MV-4-11 (cell line): ENCODE measurements around the gene ZSWIM4.

Source experiments
- DNase-seq: peaks from one replicate; lab custom pipeline; 2025; lab: John Stamatoyannopoulos, UW

ZSWIM4 gene

DNA sequence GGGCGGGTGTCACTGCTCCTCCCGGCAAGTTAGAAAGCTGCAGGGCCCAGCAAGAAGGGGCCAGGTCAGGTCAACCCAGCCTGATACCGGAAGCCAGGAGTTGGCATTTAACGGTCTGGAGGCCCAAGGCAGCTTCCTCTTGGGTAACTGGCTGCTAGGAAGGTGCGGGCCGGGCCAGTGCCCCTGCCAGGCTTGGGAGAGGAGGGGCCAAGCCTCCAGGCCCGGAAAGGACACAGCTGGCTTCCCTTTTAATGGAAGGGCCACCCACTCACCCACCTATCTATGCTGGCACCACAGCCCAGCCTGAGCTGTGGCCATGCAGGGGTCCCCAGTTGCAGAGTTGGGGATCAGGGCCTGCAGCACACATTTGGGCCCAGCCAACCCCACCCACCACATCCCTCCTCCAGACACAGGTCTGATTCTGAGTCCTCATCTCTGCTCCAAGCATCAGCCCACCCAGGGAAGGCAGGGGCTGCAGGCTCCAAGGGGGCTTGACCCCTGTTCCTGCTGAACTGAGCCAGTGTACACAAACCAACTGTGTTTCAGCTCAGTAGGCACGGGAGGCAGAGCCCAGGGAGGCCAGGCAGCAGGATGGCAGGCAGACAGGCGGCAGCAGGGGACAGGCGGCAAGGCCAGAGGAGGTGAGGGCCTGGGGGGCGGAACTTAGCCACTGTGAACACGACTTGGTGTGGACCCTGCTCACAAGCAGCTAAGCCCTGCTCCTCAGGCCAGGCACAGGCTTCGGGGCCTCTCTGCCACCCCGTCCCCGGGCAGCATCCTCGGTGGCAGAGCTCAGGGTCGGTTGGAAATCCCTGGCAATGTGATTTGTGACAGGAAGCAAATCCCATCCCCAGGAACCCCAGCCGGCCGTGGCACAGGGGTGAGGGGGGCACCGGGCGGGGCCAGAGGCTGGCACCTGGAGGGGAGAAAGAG lies 40.8 kb downstream of the ZSWIM4 start:
- DNase-seq, result peak; percentile 99

DNA sequence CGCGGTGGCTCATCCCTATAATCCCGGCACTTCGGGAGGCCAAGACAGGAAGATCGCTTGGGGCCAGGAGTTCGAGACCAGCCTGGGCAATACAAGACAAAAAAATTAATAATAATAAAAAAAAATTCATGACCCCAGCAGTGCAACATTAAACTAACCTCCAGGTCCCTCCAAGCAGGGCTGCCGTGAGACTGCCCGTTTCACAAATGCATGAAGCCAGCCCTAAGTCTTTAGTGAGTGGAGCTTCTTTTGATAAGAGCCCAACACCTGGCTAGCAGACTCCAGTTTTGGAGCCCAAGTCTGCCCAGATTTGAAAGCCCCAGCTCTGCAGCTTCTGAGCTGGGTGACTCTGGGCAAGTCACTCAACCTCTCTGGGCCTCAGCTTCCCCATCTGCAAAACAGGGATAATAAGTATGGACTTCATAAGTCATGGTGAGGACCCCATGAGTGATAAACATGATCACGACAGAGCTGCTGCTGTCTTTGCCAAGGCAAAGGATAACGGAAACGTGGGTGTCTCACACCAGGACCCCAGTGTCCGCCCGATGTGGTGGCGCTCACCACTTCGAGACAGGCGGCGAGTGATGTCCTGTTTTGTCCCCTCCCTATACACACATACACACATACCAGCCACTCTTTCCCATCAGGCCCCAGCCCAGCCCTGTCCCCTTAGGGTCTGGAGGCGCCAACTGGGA lies 43.3 kb downstream of the ZSWIM4 start:
- no peak for DNase-seq

DNA sequence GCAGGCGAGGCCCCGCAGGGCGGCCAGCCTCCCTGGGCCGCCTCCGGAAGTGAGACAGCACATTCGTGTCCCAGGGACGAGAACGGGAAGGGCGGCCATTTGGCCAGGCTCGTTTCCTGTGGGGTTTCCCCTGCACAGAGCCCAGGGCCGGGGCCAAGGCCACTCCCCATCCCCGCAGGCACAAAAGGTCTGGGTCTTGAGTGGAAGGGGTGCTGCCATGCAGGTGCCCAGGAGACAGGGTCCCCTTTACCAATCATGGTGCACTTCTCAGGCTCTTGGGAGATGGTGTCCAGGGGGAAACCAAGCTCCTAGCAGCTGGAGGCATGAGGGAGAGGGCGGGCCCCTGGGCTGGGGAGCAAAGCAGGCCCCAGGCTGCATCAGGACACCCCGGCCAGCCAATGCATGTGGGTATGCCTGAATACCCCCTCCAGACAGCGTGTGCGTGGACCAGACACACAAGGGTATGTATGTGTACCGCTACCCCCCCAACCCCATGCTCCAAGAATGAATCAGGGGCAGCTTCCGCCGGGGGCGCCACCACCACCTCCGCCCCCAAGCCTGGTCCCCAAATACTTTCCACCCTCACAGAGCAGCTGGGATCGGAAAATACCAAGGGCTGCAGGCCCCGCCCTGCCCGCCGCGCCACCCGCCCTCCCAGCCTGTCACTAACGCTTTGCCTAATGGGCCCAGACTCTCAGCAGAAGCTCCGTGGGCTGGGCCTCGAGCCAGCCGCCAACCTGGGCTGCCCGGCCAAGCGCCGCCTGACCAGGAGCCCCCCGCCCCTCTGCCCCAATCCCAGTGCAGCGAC lies 44.1 kb downstream of the ZSWIM4 start:
- peak; percentile 85 for DNase-seq

DNA sequence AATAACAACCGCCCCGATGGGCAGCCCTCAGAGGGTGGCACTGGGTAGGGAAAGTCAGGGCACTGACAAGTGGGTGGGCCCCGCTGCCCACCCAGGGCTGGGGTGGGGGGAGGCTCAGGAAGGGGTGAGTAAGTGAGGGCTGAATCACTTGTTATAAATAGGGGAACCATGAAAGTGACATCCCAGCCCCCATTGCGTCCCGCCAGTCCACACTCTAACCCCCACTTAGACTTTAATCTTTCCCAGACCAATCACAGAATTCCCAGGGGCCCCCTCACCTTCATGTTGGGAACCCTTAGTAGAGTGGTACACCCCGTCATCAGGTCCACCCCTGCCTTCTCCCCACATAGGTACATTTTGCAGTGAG lies 44.7 kb downstream of the ZSWIM4 start:
- DNase-seq, result peak; percentile 84

DNA sequence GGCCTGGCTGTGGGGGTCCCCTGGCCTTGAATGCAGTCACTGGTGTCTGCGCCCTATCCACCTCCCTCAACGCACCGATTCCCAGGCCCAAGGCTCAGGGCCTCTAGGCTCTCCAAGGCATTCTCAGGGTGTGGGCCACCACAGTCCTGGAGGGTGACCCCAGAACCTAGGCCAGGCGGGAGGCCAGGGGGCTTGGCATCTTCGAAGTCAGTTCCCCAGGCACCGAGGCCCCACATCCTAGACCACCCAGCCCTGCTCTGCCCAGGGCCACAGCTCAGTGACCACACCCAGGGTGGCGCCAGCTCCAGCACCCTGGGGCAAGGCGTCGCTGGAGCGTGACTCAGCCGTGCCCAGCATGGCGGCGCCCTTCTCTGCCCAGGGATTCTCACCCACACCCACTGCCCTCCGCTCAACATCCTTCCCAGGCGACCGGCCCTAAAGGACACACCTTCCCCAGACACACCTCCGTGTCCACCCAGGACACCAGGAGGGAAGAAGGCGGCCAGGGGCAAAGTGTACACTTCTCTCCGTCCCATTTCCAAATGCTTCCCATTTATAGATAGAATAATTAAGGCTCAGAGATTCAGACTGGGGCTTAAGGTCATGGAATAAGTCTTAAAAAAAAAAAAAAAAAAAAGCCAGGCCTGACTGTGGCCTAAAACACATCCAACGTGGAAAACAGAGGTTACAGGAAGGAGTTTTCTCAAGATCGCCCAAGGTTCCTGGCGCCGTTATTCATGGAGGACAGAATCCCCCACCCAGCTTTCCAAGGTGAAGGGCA lies 45.3 kb downstream of the ZSWIM4 start:
- peak; percentile 61 for DNase-seq

DNA sequence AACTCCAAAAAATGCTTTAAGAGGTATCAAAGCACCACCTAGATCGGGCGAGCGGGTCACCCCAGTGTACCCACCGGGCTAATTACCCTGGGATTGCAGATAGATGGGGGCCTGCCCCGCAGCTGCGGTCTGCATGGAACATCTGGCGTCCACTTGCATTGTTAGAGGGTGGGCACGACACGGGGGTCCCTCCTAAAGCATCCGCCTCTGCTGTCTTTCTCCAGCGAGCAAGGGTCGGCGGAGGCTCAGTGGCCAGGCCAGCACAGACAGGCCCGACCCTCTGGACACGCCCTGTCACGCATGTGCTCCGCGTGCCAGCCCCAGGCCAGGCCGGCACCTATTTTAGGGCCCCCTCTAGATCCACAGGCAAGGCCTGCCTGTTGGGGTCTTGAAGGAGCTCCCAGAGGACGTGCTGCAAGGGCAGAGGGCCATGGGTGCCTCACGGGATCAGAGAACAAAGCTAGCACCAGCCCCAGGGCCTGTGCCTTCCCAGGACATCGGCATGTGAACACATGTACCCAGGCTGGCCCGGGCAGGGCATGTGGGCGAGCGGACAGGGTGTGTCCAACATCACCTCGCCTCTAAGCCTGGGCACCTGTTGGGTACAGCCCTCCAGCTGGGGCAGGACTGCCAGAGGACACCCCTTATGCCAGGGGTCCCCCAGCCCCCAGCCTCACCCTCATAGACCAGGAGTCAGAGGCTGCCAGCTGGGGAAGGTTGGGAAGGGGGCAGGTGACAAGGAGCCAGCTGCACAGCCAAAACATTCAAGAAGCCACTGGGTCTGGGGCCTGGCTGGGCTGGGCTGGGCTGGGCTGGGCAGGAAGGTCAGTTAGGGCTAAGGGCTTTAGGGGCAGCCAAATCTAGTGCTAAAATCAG lies 46.1 kb downstream of the ZSWIM4 start:
- DNase-seq, result peak; percentile 37

DNA sequence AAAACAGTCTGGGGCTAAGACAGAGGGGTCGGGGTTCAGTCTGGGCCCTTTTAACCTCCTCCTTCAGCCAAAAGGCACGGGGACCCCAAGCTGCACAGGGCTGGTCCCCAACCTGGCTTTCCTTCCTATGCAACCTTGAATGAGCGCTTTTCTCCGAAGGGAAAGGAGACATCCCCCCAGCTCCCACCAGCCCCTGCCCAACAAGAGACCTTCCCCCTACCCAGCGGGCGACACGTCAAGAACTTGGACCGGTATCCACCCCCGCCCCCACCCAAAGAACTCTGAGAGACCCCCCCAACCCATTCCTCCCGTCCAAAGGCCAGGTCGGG lies 46.7 kb downstream of the ZSWIM4 start:
- no peak for DNase-seq

DNA sequence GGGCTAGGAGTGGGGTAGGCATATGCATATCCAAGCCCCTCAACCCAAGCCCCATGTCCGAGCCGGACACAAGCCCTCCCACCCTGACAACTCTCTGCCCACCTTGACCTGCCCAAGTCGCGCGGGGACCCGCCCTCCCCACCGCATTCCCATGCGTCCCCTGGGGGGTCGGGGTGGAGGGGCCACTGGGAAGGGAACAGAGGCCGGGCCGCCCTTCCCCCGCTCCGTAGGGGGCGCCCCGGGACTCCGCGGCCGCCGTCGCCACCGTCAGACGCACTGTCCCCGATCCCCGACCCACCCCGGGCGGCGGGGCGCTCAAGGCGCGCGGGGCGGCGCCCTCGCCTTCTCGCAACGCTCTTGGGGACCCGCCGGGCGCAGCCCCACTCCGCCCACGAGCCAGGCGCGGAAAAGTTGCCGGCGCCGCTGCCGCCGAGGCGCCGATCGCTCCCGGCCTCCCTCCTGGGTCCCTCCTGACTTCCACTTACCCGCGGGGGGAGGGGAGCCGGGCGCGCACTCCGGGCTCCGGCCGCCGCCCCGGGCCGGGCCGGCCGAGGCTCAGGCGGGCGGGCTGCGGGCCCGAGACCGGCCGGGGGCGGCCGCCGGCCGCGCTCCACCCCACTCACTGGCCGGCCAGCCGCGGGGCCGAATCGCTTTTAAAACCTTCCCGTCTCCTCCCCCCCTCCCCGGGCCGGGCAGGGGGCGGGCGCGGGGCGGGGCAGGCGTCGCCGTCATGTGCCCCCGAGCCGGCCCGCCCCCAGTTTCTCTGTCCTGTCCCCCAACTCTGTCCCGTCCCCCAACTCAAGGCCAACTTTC lies 47.3 kb downstream of the ZSWIM4 start:
- DNase-seq, result peak; percentile 43

DNA sequence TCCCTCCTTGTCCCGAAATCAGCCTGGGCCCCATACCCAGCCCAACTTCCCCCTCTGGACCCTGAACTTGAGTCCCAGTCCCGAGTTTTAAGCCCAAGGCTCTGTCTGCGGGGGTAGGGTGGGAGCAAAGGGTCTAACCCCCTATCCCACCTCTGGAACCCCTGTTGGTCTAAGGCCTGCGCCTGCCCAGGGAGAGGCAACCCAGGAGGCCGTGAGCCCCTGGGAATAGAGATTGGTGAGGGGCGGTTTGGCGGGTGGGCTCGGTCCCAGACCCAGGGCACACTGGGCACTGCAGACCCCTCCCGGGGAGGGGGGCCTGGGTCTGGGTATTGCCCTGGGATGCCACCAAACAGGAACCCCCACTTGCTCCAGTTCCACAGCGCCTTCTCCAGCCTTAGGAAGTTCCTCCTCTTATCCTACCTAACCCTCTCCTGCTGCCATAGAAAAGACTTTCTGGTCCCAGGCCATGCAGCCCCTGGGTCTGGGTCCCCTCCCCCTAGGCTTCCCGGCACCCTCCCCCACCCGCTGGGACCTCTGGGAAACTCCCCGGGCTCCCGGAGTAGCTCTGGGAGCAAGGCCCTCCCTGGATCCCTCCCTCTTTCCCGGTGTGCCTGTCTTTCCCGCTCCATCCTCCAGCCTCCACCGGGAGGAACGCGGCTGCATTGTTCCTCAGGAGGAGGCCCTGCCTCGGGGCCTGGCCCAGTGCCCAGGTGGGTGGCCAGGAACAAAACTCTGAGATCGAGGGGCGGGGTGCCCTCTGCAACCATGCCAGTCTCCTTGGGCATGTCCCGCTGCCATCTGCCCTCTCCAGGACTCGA lies 48.1 kb downstream of the ZSWIM4 start:
- DNase-seq, result no peak

DNA sequence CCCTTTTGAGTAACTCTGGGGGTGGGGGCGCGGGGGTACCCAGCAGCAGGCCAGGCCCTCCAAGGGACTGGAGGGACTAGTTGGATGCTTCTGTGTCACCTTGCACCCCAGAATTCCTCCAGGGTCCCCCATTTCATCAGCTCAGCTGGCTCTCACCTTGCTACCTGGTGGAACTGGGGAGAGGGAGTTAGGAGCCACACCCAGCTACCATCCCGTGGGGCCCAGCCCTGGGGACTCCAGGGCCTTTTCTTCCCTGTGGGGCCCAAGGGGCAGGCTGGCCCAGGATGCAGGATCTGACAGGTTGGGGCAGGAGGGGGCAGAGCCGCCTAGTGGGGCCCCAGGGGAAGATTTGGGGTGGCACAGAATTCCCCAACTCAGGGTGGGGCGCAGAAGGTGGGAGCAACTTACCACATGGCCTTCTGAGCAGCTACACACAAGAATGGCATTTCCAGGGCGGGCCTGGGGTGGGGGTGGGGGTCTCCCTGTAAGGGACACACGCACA lies 48.9 kb downstream of the ZSWIM4 start:
- no peak for DNase-seq

DNA sequence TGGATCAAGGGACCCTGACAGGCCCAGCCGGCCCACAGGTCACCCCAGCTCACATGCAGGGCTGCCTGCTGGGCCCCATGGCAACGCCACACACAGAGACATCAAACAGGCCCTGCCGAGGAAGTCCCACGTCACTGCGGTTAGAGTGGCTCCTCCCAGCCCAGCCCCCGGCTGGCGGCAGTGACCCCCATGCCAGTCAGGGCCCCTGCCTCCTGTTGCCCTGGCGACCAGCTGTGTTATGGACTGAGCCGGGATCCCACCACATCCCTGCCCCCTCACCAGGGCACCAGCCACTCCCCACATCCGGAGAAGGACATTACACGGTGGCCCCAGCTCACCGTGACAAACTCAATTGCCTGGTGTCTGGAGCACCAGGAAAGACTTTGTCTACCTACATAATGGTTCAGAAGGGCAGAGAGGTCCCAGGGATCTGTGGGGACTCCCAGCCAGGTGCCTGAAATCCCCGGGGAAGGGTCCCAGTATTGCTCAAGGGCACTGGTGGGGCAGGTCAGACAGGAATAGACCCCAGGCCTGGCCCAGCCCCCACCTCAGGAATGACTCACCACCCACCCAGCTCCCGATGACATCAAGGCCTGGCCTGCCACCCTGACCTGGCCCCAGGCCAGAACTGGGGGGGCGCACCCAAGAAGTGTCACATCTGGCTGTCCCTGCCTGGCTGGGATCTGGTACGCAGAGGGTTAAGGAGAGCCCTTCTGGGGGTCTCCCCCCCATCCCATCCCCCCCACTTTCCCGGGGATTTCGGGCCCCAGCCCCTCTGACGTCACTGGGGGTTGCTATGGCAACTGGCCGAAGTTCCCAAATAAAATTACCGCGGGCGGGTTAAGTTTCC lies 51.5 kb downstream of the ZSWIM4 start:
- DNase-seq, result peak; percentile 96

DNA sequence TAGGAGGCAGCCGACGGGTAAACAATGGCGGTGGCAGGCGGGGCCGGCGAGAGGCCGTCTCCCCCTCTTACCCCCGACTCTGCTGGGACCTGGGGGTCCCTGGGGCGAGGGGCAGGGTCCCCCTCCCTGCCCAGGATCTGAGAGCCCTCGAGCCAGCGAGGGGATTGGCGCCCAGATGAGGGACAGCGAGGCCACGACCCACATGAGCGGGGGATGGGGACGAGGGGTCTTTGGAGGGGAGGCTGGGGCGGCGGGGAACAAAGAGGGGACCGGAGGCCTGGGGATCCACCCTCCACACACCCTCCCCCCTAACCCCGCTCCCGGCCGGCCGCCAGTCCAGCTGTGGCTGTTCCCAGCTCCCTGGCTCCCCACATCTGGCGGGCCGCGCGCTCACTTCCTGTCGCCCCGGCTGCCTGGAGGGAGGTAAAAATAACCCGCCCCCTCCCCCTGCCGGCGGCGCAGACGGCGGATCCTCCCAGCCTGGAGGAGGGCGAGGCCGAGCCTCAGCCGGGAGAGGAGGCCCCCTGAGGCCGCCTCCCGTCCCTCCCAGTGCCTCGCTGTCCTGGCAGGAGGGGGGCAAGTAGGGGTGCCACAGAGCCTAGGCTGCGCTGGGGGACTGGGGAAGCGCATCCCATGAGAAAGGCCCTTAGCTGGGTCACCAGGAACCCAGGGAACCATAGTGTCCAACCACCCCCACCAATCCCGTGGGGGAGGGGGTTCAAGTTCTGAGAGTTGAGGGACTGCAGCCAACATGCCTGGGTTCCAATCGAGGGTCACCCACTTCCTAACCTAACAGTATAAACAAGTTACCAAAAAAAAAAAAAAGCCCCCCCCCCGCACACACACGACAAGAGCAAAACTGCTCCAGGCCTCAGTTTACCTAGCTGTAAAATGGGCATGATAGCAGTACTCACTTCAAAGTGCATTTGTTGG lies 52.4 kb downstream of the ZSWIM4 start:
- DNase-seq, result peak; percentile 86

DNA sequence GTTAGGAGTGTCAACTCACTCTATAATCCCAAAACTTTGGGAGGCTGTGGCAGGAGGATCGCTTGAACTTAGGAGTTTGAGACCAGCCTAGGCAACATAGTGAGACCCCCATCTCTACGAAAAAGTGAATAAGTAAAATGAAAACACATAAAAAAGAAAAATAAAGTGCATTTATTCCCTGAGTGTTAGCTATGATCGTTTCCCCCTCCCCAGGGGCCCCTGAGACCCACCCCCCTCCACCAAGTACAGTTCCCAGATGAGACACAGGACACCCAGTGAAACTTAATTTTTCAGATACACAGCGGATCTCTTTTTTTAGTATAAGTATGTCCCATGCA lies 53.1 kb downstream of the ZSWIM4 start:
- no peak for DNase-seq

DNA sequence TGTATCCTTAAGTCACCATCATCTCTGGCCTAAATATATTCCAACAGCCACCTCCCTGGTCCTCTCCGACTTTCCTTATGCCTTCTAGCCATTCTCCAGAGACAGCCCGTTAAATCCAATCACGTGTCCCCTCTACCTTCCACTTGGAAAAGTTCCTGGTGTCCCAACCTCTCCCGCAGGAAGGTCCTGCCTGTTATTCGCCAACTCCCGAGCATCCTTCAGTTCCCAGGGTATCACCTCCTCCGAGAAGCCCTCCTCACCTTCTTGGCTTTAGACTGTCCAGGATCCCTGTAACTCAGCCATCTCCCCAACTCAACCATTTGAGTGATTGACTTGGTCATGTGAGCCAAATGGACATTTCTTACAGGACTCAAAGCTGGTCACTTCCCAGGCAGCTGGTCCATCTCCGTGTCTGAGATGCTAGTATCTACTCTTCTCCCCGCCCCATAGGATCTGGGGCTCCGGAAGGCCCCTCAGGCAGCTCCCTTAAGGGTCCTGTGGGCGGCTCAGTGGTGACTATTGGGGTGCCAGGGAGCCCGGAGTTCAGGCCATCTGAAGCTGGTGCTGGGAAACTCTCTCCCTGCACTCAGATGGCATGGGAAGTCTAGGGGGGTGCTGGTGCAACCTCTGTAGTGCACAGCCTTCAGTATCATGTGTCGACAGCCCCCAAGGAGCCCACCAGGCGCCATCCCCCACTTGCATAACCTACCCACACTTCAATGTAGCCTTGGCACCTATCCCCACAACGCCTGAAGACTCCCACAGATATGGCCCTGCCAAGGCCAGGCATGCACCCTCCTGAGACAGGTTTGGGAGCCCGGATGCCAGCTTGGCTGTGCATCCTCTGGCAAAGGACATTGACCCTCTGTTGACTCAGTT lies 53.8 kb downstream of the ZSWIM4 start:
- no peak for DNase-seq

DNA sequence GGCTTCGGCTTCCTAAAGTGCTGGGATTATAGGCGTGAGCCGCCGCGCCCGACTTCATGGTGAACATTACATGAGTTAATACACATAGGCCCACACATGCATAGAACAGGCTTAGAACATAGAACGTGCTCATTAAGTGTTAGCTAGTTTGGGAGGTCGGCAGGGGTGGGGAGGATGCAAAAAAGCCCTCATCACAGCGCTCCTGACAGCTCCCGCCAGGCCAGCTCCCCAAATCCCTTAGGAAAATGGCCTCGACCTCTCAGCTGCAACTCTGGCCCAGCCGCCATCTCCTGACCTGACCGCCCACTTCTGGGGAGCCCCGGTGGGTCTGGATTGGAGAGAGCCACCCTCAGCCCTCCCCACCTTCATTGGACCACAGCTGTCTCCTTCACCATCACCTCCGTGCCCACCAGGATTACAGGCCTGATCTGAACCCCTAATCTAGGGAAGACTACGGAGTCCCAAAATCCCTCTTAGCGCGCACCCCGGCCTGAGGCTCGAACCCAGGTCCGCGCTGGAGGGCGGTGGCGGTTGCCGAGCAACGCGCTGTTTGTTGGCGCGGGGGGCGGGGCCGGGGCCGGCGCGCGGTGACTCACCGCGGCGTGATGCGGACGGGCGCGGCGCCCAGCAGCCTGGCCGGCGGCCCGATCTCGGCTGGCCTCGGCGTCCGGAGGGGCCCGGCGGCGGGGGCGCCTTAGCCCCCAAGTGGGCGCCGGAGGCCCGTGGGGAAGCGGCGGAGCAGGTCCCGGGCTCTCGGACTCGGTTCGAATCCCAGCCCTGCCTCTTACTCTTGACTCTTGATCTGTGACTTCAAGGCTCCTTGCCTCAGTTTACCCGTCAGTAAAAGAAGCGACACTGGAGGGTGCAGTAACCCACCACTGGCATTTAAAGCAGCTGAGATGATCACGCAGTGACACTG lies 55.0 kb downstream of the ZSWIM4 start:
- DNase-seq, result peak; percentile 56
